IMR-90 (cell line): ENCODE results near the gene BTD.

Experiments used
- BHLHE40 ChIP-seq: fragments of 150-350 bp; IDR thresholded peaks from 2 replicates; pipeline ENCODE4 v1.6.1; 2016; ENCODE audit warnings: mild to moderate bottlenecking, low read depth, low read length
- CTCF ChIP-seq: conservative IDR thresholded peaks from 2 replicates; pipeline ENCODE4 v1.5.1; 2012; ENCODE audit warnings: mild to moderate bottlenecking, low read depth, low read length, improper control_type of control experiment
- MXI1 ChIP-seq: IDR thresholded peaks from 2 replicates; pipeline ENCODE4 v1.6.1; 2012; ENCODE audit warnings: low read depth, mild to moderate bottlenecking, low read length, moderate library complexity, borderline replicate concordance
- POLR2A ChIP-seq: IDR thresholded peaks from 2 replicates; pipeline ENCODE4 v1.6.1; 2012; ENCODE audit warnings: mild to moderate bottlenecking, low read depth, low read length
- RAD21 ChIP-seq: IDR thresholded peaks from 2 replicates; pipeline ENCODE4 v1.6.1; 2012; ENCODE audit warnings: low read length, improper control_type of control experiment
- RFX5 ChIP-seq: IDR thresholded peaks from 2 replicates; pipeline ENCODE4 v1.8.0; 2012; ENCODE audit warnings: low read depth, mild to moderate bottlenecking, low read length, moderate library complexity

- TF ChIP-seq CTCF (no peak), RFX5 (no peak), BHLHE40 (no peak), RAD21 (no peak), MXI1 (no peak), POLR2A (no peak)
Observed at GRCh38 chr3:15666277-15666676, 64.7 kb downstream of the BTD start.
